GM19043 (cell line): ENCODE data around the gene SKIC8.

Experiments used
- ATAC-seq: cut with Tn5 transposase; IDR thresholded peaks from one replicate; pipeline ENCODE4 v1.9.1; 2021; ENCODE audit warnings: low read depth; ENCODE audit not compliant: unreplicated experiment

Gene SKIC8

GRCh38 chr15:78301326-78301725 lies 1.9 kb upstream of the SKIC8 start:
- ATAC-seq, result no peak

DNA sequence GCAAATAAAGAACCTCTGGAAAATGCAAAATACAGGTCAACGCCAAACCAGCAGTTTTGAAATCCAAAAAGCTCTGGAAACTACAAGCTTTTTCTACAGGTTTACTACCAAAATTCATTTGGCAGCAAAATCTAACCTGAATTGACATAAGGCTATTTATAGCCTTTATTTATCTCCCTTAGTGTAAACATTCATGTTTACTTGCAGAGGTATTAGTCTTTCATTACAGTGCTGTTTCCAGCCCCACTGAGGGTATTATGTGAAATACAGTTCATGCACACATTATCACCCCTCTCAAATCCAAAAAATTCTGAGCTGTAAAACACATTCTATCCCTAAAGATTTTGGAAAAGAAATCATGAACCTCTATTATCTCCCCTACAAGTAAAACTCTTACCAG lies 7.2 kb downstream of the SKIC8 start:
- no peak for ATAC-seq

GRCh38 chr15:78291698-78292097 lies 7.7 kb downstream of the SKIC8 start:
- no peak for ATAC-seq

GRCh38 chr15:78291052-78291451 lies 8.4 kb downstream of the SKIC8 start:
- no peak for ATAC-seq

DNA sequence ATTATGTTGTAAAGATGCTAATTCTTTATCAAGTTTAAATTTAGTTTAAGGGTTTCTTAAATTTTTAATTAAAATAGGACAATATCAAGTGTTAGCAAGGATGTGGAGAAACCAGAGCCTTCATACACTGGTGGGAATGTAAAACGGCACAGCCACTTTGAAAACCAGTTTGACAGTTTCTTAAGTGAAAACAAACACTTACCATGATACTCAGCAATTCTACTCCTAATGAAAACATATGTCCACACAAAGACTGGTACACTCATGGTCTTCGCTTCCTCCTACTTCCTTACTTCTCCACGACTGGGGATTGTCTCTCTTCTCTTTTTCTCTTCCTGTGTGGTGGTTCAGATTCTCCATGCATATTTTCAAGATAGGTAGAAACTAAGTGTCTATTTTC lies 9.2 kb downstream of the SKIC8 start:
- no peak for ATAC-seq

GRCh38 chr15:78284758-78285157 lies 14.7 kb downstream of the SKIC8 start:
- no peak for ATAC-seq

DNA sequence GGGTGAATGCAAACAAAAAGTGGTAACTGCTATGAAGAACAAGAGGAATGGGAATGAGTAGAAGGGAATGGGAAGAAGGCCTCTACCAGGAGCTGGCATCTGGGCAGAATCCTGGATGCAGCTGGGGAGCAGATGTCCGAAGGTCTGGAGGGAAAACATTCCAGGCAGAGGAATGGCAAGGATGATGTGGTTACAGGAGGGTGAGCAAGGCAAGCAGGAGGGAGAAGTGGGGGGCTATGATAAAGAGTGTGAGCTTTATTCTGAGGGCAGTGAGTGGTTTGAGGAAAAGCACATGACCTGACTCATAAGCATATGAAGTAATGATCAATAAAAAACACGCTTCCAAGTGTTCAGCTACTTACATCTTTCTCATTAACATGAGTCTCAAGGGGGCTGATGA lies 17.1 kb downstream of the SKIC8 start:
- ATAC-seq, result no peak

DNA sequence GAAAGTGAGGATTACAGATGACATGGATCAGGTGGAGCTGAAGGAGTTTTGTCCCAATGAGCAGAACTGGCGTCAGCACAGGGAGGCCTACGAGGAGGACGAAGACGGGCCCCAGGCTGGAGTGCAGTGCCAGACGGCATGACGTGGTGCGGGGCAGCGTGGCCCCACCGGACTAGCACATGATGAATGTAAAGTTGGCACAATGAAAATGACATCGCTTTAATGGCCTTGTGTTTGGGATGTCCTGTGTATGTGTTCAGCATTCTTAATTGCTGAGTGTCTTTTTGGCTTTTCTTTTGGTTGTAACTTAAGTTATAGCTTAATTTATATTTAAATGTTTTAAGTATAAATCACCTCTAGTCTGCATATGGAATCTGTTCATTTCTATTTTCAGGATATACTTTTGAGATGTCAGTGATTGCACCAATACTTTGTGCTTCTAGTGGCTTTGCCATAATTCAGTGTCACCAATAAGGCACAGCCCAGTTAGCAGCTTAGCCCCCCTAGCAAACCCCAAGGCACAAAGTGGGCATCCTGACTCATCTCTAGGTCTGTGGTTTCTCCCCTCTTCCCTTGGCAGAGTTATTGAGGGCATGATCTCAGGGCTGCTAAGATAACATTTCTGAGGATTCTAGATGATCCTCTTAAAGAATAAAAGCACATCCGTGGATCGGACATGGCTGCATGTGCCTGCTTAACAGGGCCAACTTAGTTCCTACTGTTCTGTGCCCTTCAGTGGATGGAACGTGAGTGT lies 18.9 kb downstream of the SKIC8 start:
- no peak for ATAC-seq

DNA sequence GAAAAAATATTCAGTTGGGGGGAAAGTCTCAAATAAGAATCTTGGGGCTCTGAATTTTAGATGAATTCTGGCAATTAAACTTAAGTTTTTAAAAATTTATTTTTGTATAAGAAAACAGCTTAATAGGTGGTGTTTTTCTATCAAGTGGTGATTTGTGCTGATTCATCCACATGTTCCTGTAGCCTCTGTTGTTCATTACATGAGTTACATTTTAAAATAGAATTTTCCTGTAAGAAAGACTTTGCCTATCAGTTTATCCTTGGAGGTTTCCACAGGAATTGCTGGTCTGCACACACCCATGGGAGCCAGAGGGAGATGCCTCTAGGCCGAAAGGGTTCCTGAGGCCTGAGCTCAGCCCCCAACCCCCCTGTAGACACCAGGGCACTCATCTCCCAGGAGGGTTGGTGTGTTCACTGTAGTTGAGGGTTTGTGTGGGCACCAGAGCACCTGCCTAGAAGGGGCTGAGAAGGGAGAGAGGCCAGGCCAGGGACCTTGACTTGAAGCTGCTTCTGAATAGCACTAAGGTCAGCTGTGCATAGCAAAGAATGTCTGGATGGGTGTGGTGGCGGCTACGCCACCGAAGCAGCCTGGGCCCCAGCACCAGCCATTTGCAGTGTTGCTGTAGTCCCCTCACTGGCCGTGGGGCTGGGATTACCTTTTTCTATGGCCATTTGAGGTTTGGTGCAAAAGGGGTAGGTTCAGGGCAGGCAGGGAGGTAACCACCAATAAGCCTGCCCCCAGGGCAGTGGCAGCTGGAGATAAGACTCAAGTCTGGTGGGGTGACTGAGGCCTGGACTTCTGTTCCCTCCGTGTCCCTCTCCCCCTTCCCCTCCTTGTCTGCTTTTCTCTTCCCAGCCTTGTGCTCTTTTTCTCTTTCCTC lies 23.1 kb downstream of the SKIC8 start:
- ATAC-seq, result no peak

- ATAC-seq, result no peak
These were observed 24.4 kb downstream of the SKIC8 start for GRCh38 chr15:78274994-78275393.

DNA sequence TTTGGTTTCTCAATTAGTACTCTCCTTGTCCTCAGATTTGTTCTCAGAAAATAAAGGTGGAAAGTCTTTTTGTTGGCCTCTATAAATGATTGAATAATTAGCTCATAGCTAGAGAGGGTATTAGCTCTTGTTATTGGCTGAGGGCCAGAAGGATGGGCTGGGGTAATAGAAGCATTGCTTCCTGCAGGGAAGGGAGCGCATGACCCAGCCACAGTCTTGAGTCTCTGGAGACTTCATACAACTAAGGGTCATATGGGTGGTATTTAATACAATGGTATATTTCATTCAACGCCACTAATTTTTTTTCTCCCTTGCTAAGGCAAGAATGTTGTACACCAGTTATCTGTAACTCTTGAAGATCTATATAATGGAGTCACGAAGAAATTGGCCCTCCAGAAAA lies 26.6 kb downstream of the SKIC8 start:
- ATAC-seq, result no peak

DNA sequence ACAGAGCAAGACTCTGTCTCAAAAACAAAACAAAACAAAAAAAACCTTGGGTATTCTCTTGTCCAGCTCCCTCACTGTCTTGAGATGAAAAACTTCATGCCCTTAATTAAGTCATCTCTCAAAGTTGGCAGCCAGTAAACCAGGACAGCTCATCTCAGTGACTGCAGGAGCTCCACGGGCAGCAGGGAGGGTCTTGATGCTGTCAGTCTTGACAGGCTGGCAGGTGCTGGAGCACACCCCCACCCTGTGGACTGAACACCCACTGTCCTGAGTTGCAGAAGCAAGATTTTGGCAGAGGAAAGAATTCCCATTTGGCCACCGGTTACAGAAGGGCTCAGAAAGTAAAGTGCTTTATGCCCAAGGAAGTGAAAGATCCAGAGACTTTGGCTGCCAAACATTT lies 27.1 kb downstream of the SKIC8 start:
- no peak for ATAC-seq

DNA sequence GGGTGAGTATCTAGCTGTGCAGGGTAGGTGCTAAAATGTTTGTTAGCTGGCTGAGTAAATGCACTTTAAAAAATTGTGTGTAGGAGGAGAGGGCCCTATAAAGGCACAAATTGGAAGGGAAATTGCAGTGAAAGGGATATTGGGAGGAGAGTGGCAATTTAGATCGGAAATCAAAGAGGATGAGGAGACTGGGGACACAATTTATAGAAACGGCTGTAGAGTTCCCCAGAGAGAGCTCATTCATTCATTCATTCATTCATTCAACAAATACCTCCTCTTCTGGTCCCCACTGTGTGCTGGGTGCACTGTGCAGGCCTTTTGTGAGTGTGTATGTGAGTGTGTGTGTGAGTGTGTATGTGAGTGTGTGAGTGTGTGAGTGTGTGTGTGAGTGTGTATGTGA lies 32.6 kb downstream of the SKIC8 start:
- ATAC-seq, result no peak

DNA sequence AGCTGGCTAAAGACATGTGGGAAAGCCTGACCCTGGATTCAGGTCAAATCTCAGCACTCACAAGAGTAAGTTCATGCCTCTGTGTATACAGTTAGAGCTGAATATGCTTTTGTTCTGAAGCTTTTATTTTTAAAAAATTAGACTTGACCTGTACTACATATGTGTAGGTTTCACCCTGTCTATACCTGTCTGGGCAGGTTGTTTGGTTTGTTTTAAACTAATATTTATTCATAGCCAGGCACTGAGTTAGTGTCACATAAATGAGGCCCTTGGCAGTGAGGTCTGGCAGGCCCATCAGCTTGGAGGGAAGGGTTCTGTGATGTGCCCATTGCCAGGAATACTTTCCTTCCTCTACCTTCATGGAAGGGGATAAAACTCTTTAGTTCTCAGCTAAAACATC lies 33.2 kb downstream of the SKIC8 start:
- no peak for ATAC-seq

DNA sequence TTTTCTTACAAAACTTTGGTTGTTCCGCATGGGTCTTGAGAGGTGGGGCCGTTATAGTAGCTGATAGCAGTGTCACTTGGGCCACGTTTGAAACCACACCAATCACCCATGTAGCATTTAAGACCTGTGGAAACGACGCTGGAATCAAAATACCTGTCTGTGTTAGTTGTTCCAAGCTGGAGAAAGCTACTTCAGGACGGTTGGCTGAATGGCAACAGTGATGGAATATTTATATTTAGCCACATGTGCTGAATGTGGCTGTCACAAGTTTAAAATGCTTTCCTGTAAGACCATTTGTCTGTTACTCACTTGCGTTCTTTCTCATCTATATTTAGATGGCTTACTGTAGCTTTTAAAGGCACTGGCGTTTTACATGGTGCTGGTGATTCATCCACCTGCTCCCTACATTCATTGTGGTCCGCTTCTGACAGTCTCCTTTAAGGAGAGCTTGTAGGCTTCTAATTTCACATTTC lies 33.6 kb downstream of the SKIC8 start:
- ATAC-seq, result no peak

DNA sequence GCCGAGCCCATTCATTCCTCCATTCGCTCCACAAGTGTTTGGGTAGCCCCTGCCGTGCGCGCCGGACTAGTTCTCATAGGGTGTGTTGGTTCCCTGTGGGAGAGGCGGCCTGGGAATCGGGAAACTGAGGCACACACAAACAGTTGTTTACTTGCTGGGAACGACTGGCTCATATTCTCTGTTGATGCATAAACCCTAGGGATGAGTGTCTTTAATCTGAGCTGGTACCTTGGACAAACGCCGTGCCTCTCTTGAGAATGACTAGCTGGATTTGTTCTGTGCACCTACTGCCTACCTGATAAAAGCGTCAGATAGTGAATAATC lies 34.3 kb downstream of the SKIC8 start:
- no peak for ATAC-seq

DNA sequence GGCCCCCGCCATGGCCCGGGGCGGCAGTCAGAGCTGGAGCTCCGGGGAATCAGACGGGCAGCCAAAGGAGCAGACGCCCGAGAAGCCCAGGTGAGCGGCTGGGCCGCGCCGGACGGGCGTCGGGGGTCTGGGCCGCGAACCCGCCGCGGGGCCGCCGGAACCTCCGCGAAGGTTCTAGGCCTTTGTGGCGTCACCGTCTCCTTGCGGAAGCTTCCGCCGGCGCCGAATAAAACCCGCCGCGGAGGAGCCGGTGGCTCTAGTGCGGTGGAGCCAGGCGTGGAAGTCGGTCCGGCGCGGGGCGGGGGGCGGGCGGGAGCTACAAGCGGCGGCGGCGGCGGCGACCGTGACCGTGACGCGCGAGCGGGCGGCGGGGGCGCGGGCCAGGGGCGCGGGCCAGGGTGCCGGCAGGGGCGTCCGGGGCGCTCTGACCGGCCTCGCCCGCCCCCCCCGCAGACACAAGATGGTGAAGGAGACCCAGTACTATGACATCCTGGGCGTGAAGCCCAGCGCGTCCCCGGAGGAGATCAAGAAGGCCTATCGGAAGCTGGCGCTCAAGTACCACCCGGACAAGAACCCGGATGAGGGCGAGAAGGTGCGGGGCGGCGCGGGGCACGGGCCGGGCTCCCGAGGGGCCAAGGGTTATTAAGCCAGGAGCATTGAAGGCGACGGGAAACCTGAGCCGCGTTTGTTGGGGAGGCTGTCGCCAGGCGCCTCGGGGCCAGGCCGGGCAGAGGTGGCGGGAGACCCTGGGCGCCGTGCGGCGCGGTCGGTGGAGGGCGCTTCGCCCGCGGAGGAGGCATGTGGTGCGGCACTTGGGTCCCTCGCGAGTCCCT lies 34.9 kb downstream of the SKIC8 start, which contains the start of gene DNAJA4:
Gene DNAJA4, plus strand, starts transcription at position 259 of the 833 bp plus-strand sequence. Its CDS starts 202 bp downstream, at position 461.
- ATAC-seq, result no peak

- no peak for ATAC-seq
These were observed 35.5 kb downstream of the SKIC8 start for GRCh38 chr15:78263907-78264303.

GRCh38 chr15:78263351-78263781 lies 36.0 kb downstream of the SKIC8 start:
- ATAC-seq, result no peak

DNA sequence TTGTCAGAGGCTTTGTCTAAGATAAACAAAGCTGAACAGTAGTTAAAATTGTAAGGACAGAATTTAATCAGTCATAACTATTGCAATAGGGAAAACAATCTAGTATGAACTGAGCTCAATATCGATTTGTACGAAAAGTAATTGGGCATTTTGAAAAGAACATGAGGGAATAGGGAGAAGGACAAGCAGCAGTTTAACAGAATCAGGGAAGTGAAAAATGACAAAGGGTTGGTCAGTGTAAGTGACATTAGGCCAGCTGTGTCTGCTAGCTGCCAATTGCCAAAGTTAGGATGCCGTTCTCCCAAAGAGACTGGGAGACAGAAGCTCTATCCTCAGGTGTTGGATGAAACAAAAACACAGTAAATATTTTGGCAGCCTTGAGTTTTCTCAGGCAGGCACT lies 38.3 kb downstream of the SKIC8 start:
- ATAC-seq, result no peak

- ATAC-seq, result no peak
These were observed 38.9 kb downstream of the SKIC8 start for GRCh38 chr15:78260489-78260888.
